Lung (tissue), 12 donors: ENCODE measurements around the gene PEAR1. TPM values are rescaled to one million over a fixed set of nuclear protein-coding genes. Genes with fewer than 3 reads are reported as not detected.
A peak's percentile ranks its signal among the peaks of the same experiment; 100 is the strongest.
"Not testable (repeated sequence)": the region's sequence is repeated elsewhere in the genome, so short reads cannot be mapped to it uniquely, and the experiment has no call there.

Experiments
- ATAC-seq: fragments of 200-7000 bp; cut with Tn5 transposase; one replicate; pipeline ENCODE4 v1.9.1; 2020; ENCODE audit warnings: moderate number of reproducible peaks; ENCODE audit not compliant: insufficient read depth, low FRiP score
- DNase-seq, 3 donors: peaks; one replicate each; pipeline ENCODE4 v3.0.0-alpha.2; 2013 to 2017
- H3K27ac ChIP-seq, 2 donors: one replicate each; pipeline ENCODE4 v1.5.1; 2013; ENCODE audit warnings: mild to moderate bottlenecking in 2 of 2, moderate library complexity in 2 of 2, control low read depth in 1 of 2, inconsistent platforms in 1 of 2, low read depth in 1 of 2, low read length in 1 of 2
- H3K27me3 ChIP-seq, 3 donors: one replicate each; pipeline ENCODE4 v1.5.1; 2013; ENCODE audit warnings: low read length in 2 of 3; ENCODE audit not compliant: control insufficient read depth in 3 of 3, insufficient read depth in 3 of 3
- H3K36me3 ChIP-seq, 4 donors: one replicate each; pipeline ENCODE4 v1.5.1; 2013; ENCODE audit warnings: low read length in 4 of 4, mild to moderate bottlenecking in 1 of 4, moderate library complexity in 1 of 4; ENCODE audit not compliant: control insufficient read depth in 4 of 4, insufficient read depth in 4 of 4
- H3K4me1 ChIP-seq, 5 donors: one replicate each; pipeline ENCODE4 v1.5.1; 2013; ENCODE audit warnings: low read length in 5 of 5, mild to moderate bottlenecking in 2 of 5, moderate library complexity in 1 of 5; ENCODE audit not compliant: control insufficient read depth in 5 of 5, insufficient read depth in 5 of 5
- H3K4me3 ChIP-seq: one replicate; pipeline ENCODE4 v1.5.1; 2013; ENCODE audit warnings: mild to moderate bottlenecking, control low read depth, moderate library complexity
- H3K9ac ChIP-seq, 2 donors: one replicate each; pipeline ENCODE4 v1.5.1; 2013; ENCODE audit warnings: low read length in 2 of 2, control low read depth in 1 of 2; ENCODE audit not compliant: insufficient read depth in 1 of 2
- H3K9me3 ChIP-seq, 4 donors: one replicate each; pipeline ENCODE4 v1.5.1; 2013; ENCODE audit warnings: low read length in 3 of 4, mild to moderate bottlenecking in 1 of 4, moderate library complexity in 1 of 4; ENCODE audit not compliant: control insufficient read depth in 4 of 4, insufficient read depth in 3 of 4
- CTCF ChIP-seq: IDR thresholded peaks from 2 replicates; pipeline ENCODE4 v1.5.1; 2012; ENCODE audit warnings: mild to moderate bottlenecking; ENCODE audit errors: control extremely low read depth, extremely low read depth
- WGBS, 2 donors: extraction: QIAGEN DNeasy Blood & Tissue Kit; methylation state at CpG; one replicate each; pipeline ENCODE4 v1.1.7; 2013; 5-methylcytosine and 5-hydroxymethylcytosine counted together
- polyA plus RNA-seq, 2 donors: library from polyadenylated mRNA; stranded (reverse); fragments of 200-250 nt; gene quantifications; one replicate each; pipeline ENCODE4 v1.2.1, GENCODE V29; 2013
- total RNA-seq, 2 donors: library from RNA; depleted of rRNA in 1 of 2; stranded (reverse); fragments of >200 nt in 1 of 2; gene quantifications; one replicate each; pipeline ENCODE4 v1.2.1, GENCODE V29; 2014 to 2021
- donor health status: control.
- donor health status: control.
- donor health status: Bipolar disorder and iron deficiency.
- donor health status: healthy.
- donor health status: DM: yes; HTN: yes; CAD: no.

PEAR1 gene
- total and polyA plus RNA-seq, 4 donors: 7.6 to 15.3 (median 12.9) TPM

GRCh38 chr1:156925154-156926010, 31.9 kb downstream of the PEAR1 start:
- ATAC-seq: no peak
- no peak overlapping the region for H3K4me3 ChIP-seq
- no peak for DNase-seq
- no peak overlapping the region for H3K9ac ChIP-seq
- H3K36me3 ChIP-seq: no peaks in the 10 kb centered on the region
- H3K4me1 ChIP-seq: peaks cover 0 to 15% (median 7%) of the 10 kb centered on the region in 5 donors
- no peaks in the 10 kb centered on the region for H3K9me3 ChIP-seq
- peaks cover 0 to 91% (median 77%) of the 10 kb centered on the region in 3 donors for H3K27me3 ChIP-seq
- WGBS, 2 donors: 82 to 83% methylated on average over 5 of the region's 5 CpGs
- TF ChIP-seq CTCF: no peak
- no peak overlapping the region for H3K27ac ChIP-seq

- no peaks in the 10 kb centered on the region for H3K9me3 ChIP-seq
- no peak overlapping the region for H3K9ac ChIP-seq
- 9 to 15% methylated on average over 3 of the region's 3 CpGs for WGBS, 2 donors
- H3K4me1 ChIP-seq: peaks cover 0 to 11% (median 7%) of the 10 kb centered on the region in 5 donors
- H3K27ac ChIP-seq: no peak overlapping the region
- peaks cover 0 to 84% (median 69%) of the 10 kb centered on the region in 3 donors for H3K27me3 ChIP-seq
- no peak for TF ChIP-seq CTCF
- ATAC-seq (no peak), DNase-seq (peak; percentile 59 to 78 (median 71))
- no peak overlapping the region for H3K4me3 ChIP-seq
- no peaks in the 10 kb centered on the region for H3K36me3 ChIP-seq
These were observed 32.7 kb downstream of the PEAR1 start for GRCh38 chr1:156926175-156926574.

- WGBS, 2 donors: 83 to 90% methylated on average over 6 of the region's 6 CpGs
- not testable (repeated sequence) for H3K27ac ChIP-seq, ATAC-seq, DNase-seq, H3K36me3 ChIP-seq, H3K9me3 ChIP-seq, H3K4me3 ChIP-seq, H3K9ac ChIP-seq
- Histone ChIP-seq H3K27me3 (peaks cover 0 to 78% (median 64%) of the 10 kb centered on the region in 3 donors), H3K4me1 (peaks cover 0 to 11% (median 7%) of the 10 kb centered on the region in 5 donors)
These were observed 33.2 kb downstream of the PEAR1 start for GRCh38 chr1:156926695-156927094.

- DNase-seq (peak; percentile 72 to 79 (median 77)), ATAC-seq (peak; percentile 66)
- no peak overlapping the region for H3K4me3 ChIP-seq
- no peaks in the 10 kb centered on the region for H3K9me3 ChIP-seq
- peaks cover 0 to 71% (median 57%) of the 10 kb centered on the region in 3 donors for H3K27me3 ChIP-seq
- no peak overlapping the region for H3K27ac ChIP-seq
- no peak overlapping the region for H3K9ac ChIP-seq
- 6 to 8% methylated on average over 61 to 64 of the region's 64 CpGs for WGBS, 2 donors
- TF ChIP-seq CTCF: peak; percentile 61
- H3K4me1 ChIP-seq: peaks cover 0 to 12% (median 7%) of the 10 kb centered on the region in 5 donors
- H3K36me3 ChIP-seq: no peaks in the 10 kb centered on the region
These were observed 33.9 kb downstream of the PEAR1 start for GRCh38 chr1:156927215-156928042.
